NCI-H526 (cell line): Measurements from ENCODE around the gene ETV6.

Source experiments
- DNase-seq, 2 experiments: peaks; one replicate each; lab custom pipeline; 2025; lab: John Stamatoyannopoulos, UW

ETV6 gene

DNA sequence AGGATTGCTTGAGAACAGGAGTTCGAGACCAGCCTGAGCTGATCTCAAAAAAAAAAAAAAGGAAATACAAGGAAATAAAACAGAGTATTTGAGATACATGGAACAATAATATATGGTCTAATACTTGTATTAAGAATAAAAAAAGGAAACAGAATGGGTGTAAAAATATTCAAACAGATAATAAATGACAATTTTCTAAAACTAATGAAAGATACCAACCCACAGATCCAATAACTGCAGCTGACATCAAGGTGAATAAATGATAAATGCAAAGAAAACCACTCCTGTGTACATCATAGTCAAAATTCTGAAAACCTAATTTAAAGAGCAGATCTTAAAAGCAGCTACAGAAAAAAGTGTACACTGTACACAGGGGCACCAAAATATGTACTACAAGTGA is 4.1 kb upstream of the ETV6 start:
- no peak for DNase-seq

DNA sequence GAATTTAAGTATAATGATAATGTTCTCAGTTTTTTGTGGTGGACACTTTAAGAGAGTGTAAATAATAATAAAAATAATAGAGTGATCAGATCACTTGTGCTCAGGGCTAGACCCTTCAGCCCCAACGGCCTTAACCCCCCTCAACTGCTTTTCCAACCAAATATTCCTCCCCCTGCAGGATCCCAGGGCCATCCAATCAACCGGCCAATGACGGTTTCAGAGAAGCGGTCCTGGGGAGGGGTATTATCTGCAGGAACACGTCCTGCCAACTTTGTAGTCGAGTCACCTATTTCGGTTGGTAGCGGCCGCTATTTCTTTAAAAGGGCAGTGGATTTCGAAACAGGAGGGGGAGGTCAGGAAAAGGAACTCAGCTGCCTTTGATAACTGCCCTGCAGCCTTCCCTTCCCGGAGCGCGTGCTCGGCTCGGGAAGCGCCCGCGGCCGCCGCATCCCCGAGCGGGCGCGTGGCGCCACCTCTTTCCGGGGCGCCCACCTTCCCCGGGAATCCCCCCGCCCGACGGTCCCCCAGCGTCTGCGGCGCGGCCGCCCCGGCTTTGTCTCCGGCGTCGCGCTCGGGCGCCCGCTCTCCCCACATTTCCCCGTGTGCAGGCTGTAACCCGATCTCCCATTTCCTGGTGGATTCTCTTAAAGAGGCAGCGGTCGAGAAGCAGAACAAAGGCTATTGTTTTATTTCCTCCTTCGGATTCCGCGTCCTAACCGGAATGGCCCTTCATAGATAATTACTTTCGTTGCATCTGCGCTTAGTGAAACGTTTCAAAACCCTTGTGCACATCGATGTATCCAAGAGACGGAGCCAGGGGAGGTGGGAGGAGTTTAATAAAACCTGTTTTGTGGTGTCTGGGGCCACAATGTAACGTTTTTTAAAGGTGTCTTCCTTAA is 711 bp upstream of the ETV6 start:
- DNase-seq = peak; percentile 94 to 95

GRCh38 chr12:11650286-11651281 is 1.1 kb downstream of the ETV6 start:
- peak; percentile 45 to 56 for DNase-seq

DNA sequence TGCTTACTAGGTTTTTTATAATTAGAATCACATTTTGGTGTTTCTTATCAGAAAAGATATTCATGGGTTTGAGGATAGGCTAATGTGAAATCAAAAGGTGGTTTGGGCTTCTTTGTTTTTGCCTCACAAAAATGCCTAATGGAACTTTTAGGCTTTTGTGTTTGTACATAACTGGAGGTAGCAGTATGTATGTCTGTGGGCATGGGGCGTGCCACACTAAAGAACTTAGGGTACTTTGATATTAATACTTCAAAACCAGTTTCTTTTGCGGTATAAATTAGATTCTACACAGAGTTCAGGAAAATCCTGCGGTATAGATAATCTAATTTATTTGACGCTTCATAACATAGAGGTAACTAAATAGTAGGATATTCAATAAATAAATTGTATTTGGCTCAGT is 1.9 kb downstream of the ETV6 start:
- peak in 1 of 2 experiments; percentile 30 for DNase-seq

DNA sequence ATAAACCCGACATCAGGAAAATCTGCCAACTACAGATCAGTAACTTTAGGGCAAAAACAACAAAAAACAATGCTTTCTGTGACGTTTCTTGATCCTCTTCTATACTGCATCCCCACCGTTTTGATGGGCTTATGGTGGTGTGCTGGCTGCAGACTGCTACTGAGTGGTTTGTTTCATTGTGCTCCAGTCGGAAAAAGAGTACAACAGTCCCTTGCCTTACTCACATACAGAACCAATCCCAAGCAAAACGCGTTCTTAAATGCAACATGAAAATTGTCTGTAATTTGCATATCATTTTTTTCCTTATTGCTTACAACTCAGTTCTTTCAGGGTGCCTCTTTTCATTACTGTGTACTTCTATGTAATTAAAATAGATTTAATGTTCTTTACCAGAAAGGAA is 2.3 kb downstream of the ETV6 start:
- DNase-seq = peak; percentile 72 to 79

GRCh38 chr12:11652351-11653040 is 3.0 kb downstream of the ETV6 start:
- DNase-seq = peak; percentile 22 to 26

DNA sequence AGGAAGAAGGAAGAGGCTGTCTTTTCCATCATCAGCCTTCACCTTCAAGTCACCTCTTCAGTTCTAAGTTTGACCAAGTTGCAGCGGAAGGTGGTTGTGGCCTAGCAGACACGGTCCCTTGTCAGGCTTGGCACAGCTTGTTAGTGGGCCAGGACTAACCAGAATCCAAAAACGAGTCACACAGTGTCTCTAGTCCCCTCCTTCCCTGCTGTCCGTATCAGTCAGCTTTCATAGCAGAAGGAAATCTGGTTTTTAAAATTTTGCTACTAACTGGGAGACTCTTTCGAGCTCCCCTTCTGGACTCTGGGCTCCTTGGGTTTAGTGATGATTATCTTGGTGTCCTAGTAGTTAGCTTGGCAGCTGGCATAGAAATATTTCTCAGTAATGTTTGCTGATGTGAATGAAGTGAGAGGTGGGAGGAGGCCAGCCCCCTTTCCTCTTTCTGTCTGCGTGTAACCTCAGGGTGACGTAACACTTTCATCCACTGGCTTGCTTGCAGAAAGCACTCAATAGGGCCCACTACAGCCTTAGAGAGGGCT is 3.8 kb downstream of the ETV6 start:
- no peak for DNase-seq

DNA sequence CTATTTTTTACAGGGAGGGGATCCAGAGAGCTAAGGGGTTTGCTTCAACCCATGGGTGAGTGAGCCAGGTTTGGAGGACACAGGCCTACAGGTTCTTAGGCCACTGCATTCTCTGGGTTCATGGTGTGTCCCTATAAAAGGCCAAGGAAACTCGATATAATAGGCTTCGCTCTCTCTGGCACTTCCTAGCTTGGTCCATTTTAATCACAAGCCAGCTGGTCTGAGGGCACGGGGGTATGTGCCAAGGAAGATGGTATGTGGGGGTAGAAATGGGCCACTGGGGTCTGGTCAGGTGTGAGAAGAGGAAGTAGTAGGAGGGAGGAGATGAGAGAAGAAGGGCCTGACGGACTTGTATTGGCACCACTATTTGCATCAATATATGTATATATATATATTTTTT is 4.9 kb downstream of the ETV6 start:
- no peak for DNase-seq

DNA sequence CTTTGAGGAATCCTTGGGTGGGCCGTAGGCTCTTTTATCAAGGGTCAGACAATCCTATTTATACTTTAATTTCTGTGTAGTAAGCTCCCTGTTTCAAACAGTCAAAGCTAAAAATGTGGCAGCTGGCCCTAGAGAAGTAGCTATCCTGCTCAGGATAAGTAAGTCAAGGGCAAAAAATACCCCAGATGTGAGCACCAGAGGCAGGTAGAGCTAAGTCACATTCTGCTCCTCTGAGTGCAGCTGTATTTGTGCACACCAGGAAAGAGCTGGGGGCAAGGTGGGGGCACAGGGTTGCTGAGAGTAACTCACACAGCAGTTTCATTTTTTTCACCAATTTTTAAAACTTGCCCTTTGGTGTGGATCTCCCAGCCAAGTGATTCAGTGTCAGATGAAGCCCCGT is 5.3 kb downstream of the ETV6 start:
- DNase-seq = no peak

- no peak for DNase-seq
Measured at GRCh38 chr12:11655842-11656241, 6.4 kb downstream of the ETV6 start.

GRCh38 chr12:11656550-11656949 is 7.1 kb downstream of the ETV6 start:
- DNase-seq = no peak

- DNase-seq = no peak
Measured at GRCh38 chr12:11657511-11657910, 8.0 kb downstream of the ETV6 start.

GRCh38 chr12:11658791-11659190 is 9.3 kb downstream of the ETV6 start:
- DNase-seq = no peak

DNA sequence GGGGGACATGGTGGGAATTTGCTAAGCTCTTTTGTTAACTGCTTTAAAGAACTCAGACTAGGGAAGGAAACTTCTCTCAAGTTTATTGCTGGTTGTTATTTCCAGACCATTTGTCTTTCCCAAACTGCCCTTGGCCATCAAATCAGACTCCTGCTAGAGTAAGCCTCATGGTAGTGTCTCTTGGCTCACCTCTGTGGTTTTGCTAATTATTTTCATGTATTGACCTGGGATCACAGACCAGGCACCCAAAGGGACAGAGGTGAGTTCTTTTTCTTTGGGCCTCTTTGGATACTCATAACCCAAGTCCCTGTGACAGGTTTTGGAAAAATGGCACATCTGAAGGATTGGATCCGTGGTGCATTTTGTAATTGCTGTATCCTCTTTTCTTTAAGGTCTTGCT is 11.2 kb downstream of the ETV6 start:
- DNase-seq = no peak

DNA sequence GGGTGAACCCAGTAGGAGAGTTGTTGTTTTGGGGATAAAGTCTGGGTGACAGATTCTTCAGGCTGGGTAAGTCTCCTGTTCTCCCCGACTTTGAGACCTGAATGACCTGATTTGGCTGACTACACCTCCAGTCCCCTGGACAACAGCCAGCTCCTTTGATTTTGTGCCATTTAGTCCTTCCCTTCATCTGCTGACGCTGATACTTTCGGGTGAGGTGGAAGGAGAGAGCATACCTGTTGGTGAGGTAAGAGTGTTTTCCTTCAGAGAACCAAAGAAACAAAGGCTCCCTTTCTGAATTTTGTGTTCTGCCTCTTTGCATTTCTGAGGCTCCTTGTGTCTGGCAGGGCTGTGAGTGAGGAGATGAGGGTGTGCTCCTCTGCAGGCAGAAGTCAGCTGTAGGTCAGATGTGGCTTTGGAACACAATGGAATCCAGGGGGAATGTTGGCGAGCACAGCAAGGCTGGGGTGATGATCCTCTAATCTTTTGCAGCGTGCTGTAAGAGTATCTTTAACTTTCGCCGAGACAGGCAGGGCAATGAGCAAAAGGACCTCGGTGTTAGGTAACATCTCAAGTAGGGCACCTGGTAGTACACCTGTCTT is 12.1 kb downstream of the ETV6 start:
- no peak for DNase-seq

- DNase-seq = no peak
Measured at GRCh38 chr12:11662369-11662768, 12.9 kb downstream of the ETV6 start.

DNA sequence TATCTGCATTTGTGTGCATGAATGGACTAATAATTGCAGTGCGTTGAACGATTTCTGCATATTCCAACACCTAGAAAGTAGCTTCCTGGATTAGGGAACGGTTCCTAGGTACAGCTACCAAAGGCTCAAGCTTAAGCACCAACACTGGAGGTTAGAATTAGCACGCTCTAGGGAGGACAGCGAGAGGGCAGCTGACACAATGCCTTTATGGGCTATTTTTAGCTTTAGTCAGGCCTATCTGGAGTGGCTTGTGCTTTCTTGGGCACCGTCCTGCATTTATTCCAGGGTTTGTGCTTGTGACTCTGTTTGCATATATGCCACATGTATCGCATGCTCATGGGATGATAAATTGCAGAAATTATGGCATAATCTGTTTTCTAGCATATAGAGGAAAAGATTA is 13.7 kb downstream of the ETV6 start:
- no peak for DNase-seq

DNA sequence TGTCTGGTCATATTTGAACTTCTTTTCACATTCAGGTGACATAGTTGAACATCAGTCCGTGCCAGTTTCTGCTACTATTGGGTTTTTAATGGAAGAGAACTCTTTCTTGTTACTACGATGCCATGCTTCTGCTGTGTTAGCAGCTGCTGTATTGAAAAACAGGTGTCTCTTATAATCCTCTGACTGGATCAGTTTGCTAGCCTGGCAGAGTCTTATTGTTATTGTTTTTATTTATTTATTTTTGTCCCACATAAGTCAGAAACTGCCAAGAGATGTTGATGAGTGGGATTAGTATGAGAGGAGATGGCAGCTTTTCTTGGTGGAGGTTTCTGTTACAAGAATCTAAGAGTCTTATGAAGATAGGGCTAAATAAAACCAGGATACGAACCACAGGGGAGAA is 14.6 kb downstream of the ETV6 start:
- no peak for DNase-seq

- DNase-seq = no peak
Measured at GRCh38 chr12:11666131-11667050, 16.9 kb downstream of the ETV6 start.

DNA sequence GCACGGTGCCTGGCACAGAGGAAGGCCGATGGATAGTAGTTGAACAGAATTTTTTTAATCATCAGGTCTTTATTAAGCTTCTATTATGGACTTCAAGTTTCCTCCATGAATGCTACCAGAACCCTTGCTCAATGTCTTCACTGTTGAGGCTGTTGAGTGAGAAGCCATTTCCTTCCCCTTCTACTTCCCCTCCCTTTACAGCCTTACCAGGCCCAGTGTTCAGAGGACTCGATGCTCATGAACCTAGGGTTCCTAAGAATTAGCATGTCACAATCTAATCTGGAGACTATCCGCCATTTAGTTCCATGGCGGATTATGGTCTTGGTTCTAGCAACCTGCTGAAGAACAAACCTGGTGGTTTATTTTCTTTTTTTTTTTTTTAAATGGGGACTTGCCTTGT is 17.7 kb downstream of the ETV6 start:
- DNase-seq = no peak
